NB4 (cell line): Measurements from ENCODE around the gene FLRT1.

Source experiments
- DNase-seq: peaks from one replicate; pipeline ENCODE4 v3.0.0; 2010; ENCODE audit warnings: low read depth
- H3K4me3 ChIP-seq: one replicate; pipeline ENCODE4 v1.5.1; 2011; ENCODE audit warnings: mild to moderate bottlenecking, low read depth, low read length, moderate library complexity
- CTCF ChIP-seq: IDR thresholded peaks from one replicate; pipeline ENCODE4 v1.5.1; 2012; ENCODE audit warnings: low read depth, low read length
- MAX ChIP-seq: IDR thresholded peaks from 2 replicates; pipeline ENCODE4 v1.6.1; 2011; ENCODE audit warnings: low read depth, low read length
- MYC ChIP-seq: IDR thresholded peaks from 2 replicates; pipeline ENCODE4 v1.6.1; 2011; ENCODE audit warnings: low read depth, low read length
- POLR2A ChIP-seq: IDR thresholded peaks from 2 replicates; pipeline ENCODE4 v1.6.1; 2011; ENCODE audit warnings: mild to moderate bottlenecking; ENCODE audit not compliant: insufficient read length; ENCODE audit errors: extremely low read depth

FLRT1 gene

GRCh38 chr11:64005691-64006090, 30.0 kb upstream of the FLRT1 start:
- no peak overlapping the region for H3K4me3 ChIP-seq
- DNase-seq, result no peak
- no peak for TF ChIP-seq POLR2A
- no peak for TF ChIP-seq CTCF
- TF ChIP-seq MAX, result no peak
- no peak for TF ChIP-seq MYC

DNA sequence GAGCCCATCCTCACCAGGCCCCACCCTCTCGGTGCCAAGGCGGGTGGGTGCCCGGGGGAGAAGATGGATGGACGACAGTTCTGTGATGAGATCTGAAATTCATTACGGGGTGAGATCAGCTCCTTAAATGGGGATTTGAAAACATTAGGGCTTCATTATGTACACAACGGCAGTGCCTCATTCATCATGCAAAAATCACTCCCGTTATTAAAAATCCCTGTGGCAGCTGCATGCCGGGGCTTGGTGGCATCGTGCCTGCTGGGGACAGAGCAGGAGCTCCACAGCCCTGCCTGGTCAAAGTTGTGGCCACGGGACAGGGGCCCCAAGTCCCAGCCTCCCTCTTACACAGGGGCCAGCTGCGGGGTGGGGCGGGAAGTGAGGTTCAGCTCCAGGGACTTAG, 29.3 kb upstream of the FLRT1 start:
- TF ChIP-seq CTCF, result no peak
- no peak for TF ChIP-seq POLR2A
- TF ChIP-seq MYC, result no peak
- no peak for TF ChIP-seq MAX
- H3K4me3 ChIP-seq, result no peak overlapping the region
- DNase-seq, result no peak

DNA sequence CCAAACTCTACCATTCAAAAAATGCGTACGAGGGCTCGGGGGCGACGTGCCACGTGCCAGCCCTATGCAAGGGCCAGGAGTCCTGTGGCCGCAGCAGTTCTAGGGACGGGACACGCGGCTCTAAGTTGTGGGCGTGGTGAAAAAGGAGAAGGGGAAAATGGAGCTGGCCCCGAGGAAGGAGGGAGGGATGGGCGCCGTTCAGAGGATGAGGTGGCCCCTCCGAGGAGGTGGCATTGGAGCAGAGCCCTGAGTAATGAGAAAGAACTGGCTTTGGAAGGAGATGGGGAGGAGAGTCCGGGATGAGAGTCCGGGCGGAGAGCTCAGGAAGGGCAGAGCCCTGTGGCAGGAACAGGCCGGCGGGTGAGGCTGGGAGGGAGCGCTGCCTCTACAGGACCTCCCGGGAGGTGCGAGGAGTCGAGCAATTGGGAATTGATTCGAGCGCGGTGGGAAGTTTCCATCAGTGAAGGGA, 28.5 kb upstream of the FLRT1 start:
- H3K4me3 ChIP-seq, result no peak overlapping the region
- TF ChIP-seq CTCF (no peak), POLR2A (no peak), MYC (no peak), MAX (no peak)
- no peak for DNase-seq

- no peak overlapping the region for H3K4me3 ChIP-seq
- DNase-seq, result no peak
- no peak for TF ChIP-seq MAX
- no peak for TF ChIP-seq POLR2A
- TF ChIP-seq MYC, result no peak
- no peak for TF ChIP-seq CTCF
Measured at GRCh38 chr11:64007629-64008282, 28.0 kb upstream of the FLRT1 start.

GRCh38 chr11:64008283-64008913, 27.3 kb upstream of the FLRT1 start:
- no peak for TF ChIP-seq CTCF
- TF ChIP-seq POLR2A, result no peak
- TF ChIP-seq MAX, result no peak
- no peak for TF ChIP-seq MYC
- H3K4me3 ChIP-seq, result no peak overlapping the region
- DNase-seq, result no peak
